ENCODE measurements around the gene SBNO2.

DNA sequence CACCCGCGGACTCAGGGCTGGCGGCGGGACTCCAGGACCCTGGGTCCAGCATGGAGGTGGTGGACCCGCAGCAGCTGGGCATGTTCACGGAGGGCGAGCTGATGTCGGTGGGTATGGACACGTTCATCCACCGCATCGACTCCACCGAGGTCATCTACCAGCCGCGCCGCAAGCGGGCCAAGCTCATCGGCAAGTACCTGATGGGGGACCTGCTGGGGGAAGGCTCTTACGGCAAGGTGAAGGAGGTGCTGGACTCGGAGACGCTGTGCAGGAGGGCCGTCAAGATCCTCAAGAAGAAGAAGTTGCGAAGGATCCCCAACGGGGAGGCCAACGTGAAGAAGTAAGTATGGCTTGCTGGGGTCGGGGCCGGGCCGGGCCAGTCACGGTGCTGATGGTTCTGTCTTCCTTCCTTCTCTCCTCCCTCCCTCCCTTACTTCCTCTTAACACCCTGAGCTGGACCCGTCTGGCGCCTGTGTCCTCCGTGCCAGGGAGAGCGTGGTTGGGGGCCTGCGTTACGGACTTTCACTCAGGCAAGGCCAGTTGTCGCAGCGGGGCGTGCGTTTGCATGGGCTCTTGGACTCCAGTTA lies 32.9 kb upstream of the SBNO2 start:
- TF ChIP-seq, protein P1, sequence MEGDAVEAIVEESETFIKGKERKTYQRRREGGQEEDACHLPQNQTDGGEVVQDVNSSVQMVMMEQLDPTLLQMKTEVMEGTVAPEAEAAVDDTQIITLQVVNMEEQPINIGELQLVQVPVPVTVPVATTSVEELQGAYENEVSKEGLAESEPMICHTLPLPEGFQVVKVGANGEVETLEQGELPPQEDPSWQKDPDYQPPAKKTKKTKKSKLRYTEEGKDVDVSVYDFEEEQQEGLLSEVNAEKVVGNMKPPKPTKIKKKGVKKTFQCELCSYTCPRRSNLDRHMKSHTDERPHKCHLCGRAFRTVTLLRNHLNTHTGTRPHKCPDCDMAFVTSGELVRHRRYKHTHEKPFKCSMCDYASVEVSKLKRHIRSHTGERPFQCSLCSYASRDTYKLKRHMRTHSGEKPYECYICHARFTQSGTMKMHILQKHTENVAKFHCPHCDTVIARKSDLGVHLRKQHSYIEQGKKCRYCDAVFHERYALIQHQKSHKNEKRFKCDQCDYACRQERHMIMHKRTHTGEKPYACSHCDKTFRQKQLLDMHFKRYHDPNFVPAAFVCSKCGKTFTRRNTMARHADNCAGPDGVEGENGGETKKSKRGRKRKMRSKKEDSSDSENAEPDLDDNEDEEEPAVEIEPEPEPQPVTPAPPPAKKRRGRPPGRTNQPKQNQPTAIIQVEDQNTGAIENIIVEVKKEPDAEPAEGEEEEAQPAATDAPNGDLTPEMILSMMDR (IDR thresholded peaks at IDR 0.05; ENCODE audit: low read length): no peak
- TF ChIP-seq EZH2 (IDR thresholded peaks at IDR 0.05; ENCODE audit: borderline replicate concordance, low read length): no peak
